AG09319 (cell line): Measurements from ENCODE around the gene MYOM1.

Experiments
- DNase-seq: peaks from one replicate; pipeline ENCODE4 v3.0.0-alpha.2; 2010; ENCODE audit warnings: low read depth; ENCODE audit errors: extremely low read depth
- TF ChIP-seq, protein P1 (sequence below): IDR thresholded peaks from 2 replicates; pipeline ENCODE4 v1.5.1; 2011; ENCODE audit warnings: low read depth, mild to moderate bottlenecking, inconsistent platforms, low read length, moderate library complexity

MYOM1 gene

GRCh38 chr18:3216987-3217386, 2.8 kb downstream of the MYOM1 start:
- TF ChIP-seq, protein P1, sequence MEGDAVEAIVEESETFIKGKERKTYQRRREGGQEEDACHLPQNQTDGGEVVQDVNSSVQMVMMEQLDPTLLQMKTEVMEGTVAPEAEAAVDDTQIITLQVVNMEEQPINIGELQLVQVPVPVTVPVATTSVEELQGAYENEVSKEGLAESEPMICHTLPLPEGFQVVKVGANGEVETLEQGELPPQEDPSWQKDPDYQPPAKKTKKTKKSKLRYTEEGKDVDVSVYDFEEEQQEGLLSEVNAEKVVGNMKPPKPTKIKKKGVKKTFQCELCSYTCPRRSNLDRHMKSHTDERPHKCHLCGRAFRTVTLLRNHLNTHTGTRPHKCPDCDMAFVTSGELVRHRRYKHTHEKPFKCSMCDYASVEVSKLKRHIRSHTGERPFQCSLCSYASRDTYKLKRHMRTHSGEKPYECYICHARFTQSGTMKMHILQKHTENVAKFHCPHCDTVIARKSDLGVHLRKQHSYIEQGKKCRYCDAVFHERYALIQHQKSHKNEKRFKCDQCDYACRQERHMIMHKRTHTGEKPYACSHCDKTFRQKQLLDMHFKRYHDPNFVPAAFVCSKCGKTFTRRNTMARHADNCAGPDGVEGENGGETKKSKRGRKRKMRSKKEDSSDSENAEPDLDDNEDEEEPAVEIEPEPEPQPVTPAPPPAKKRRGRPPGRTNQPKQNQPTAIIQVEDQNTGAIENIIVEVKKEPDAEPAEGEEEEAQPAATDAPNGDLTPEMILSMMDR: no peak
- no peak for DNase-seq

- DNase-seq: no peak
- TF ChIP-seq, protein P1: no peak
Measured at GRCh38 chr18:3214855-3215637, 4.7 kb downstream of the MYOM1 start.

- no peak for DNase-seq
- TF ChIP-seq, protein P1: no peak
Measured at GRCh38 chr18:3213300-3214059, 6.3 kb downstream of the MYOM1 start.

GRCh38 chr18:3212657-3213056, 7.1 kb downstream of the MYOM1 start:
- DNase-seq: no peak
- TF ChIP-seq, protein P1: no peak

- DNase-seq: no peak
- TF ChIP-seq, protein P1: no peak
Measured at GRCh38 chr18:3211236-3211992, 8.4 kb downstream of the MYOM1 start.

DNA sequence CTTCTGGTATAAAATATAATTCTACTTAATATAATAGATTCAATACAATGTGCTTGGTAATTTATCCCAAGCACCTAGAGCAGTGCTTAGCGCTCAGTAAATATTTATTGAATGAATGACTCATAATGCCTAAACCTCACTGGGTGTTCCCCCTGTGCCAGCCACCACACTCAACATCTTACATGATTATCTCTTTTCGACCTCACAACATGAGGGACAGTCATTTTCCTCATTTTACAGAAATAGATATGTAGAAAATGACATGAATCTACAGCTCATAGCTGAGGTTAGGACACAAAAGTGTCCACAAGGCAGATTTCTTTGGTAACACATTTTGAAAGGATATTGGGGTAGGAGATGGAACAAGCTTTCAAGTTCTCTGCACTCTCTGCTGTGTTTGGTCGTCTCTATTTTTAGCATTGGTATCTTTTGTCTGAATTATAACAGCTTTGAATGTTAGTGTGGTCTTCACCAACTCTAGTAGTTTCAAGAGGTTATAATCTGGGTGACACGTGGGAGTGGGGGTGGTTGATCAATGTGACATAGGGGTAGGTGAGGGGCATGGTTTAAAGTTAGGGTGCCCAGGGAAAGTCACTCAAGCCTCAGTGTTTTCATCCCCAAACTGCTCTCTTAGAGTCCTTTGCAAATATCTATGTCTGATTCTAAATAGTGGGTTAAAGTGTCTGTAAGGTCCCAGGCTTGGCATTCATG, 9.8 kb downstream of the MYOM1 start:
- no peak for DNase-seq

More for the DNA sequence above, 9.8 kb downstream of the MYOM1 start:
- TF ChIP-seq, protein P1: no peak
